Fibroblast of villous mesenchyme (primary cell): Measurements from ENCODE around the gene ZSWIM6. TPM values are rescaled to one million over a fixed set of nuclear protein-coding genes. Genes with fewer than 3 reads are reported as not detected.

Experiments used
- DNase-seq: peaks from one replicate; pipeline ENCODE4 v3.0.0-alpha.2; 2010; ENCODE audit warnings: low read depth
- H3K4me3 ChIP-seq: 2 replicates; pipeline ENCODE4 v1.5.1; 2011; ENCODE audit warnings: low read depth, mild to moderate bottlenecking, low read length
- total RNA-seq: library from RNA; depleted of rRNA; stranded (reverse); fragments of >200 nt; gene quantifications from 2 replicates; pipeline ENCODE4 v1.2.3, GENCODE V29; 2012
- TF ChIP-seq, protein P1 (sequence below): IDR thresholded peaks from 2 replicates; pipeline ENCODE4 v1.5.1; 2012; ENCODE audit warnings: low read depth, mild to moderate bottlenecking, low read length; ENCODE audit not compliant: insufficient read depth

Gene ZSWIM6
- total RNA-seq, 1 donor: 16.4 TPM

DNA sequence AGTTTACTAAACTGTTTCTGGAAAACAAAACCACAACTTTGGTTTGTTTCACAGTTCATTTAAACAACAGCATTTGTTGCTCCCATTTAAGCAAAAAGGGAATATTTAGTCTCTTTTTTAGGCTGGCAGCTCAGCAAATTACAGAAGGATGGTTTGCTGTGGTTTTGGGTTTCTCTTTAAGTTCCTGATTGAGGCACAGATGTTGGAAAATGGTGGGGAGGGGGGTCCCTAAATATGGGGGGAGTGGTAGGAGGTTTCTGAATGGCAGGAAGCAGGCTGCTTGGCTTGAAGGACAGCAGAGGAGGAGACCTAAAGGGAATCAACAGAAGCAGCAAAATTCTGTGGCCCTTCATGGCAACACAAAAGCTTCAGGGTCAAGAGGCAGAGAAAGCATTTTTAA, 263.4 kb downstream of the ZSWIM6 start:
- TF ChIP-seq, protein P1, sequence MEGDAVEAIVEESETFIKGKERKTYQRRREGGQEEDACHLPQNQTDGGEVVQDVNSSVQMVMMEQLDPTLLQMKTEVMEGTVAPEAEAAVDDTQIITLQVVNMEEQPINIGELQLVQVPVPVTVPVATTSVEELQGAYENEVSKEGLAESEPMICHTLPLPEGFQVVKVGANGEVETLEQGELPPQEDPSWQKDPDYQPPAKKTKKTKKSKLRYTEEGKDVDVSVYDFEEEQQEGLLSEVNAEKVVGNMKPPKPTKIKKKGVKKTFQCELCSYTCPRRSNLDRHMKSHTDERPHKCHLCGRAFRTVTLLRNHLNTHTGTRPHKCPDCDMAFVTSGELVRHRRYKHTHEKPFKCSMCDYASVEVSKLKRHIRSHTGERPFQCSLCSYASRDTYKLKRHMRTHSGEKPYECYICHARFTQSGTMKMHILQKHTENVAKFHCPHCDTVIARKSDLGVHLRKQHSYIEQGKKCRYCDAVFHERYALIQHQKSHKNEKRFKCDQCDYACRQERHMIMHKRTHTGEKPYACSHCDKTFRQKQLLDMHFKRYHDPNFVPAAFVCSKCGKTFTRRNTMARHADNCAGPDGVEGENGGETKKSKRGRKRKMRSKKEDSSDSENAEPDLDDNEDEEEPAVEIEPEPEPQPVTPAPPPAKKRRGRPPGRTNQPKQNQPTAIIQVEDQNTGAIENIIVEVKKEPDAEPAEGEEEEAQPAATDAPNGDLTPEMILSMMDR: no peak
- DNase-seq: no peak
- H3K4me3 ChIP-seq: no peak overlapping the region

Other genes with a start within 250 kb of the ZSWIM6 start
- gene SMIM15, start 169.8 kb upstream of the ZSWIM6 start, total RNA-seq: 38.0 and 39.3 TPM in 2 replicates